SK-N-MC (cell line): ENCODE measurements around the gene ALKBH2.

ENCODE experiments used
- DNase-seq: peaks from one replicate; pipeline ENCODE4 v3.0.0-alpha.2; 2011; ENCODE audit warnings: low read depth, low spot score
- H3K27ac ChIP-seq: fragments of 200-600 bp; sonication (generic); 2 replicates; pipeline ENCODE4 v1.5.1; 2016; ENCODE audit warnings: mixed run types
- H3K36me3 ChIP-seq: fragments of 200-600 bp; sonication (generic); 2 replicates; pipeline ENCODE4 v1.6.1; 2017; ENCODE audit warnings: antibody characterized with exemption, low read length, mixed read lengths; ENCODE audit not compliant: insufficient read depth
- H3K4me3 ChIP-seq: fragments of 200-600 bp; sonication (generic); 2 replicates; pipeline ENCODE4 v1.5.1; 2016
- H3K9ac ChIP-seq: fragments of 200-600 bp; sonication (generic); 2 replicates; pipeline ENCODE4 v1.8.0; 2017; ENCODE audit warnings: mixed run types, mixed read lengths; ENCODE audit not compliant: insufficient read length
- H3K9me3 ChIP-seq: fragments of 200-600 bp; sonication (generic); 2 replicates; pipeline ENCODE4 v1.6.1; 2017; ENCODE audit warnings: low read depth, mild to moderate bottlenecking, antibody characterized with exemption, low read length, moderate library complexity, mixed read lengths
- EZH2 ChIP-seq: fragments of 200-600 bp; sonication (generic); IDR thresholded peaks from one replicate; pipeline ENCODE4 v1.6.1; 2017; ENCODE audit warnings: antibody characterized with exemption
- FOXP2 ChIP-seq: optimal IDR thresholded peaks from 2 replicates; pipeline ENCODE3; 2011; ENCODE audit warnings: mild to moderate bottlenecking, moderate library complexity; ENCODE audit not compliant: insufficient read depth; ENCODE audit errors: extremely low read length, control extremely low read depth
- POLR2AphosphoS5 ChIP-seq: IDR thresholded peaks from 2 replicates; pipeline ENCODE4 v1.6.1; 2012; ENCODE audit warnings: mild to moderate bottlenecking, low read depth, low read length, borderline replicate concordance

Gene ALKBH2

DNA sequence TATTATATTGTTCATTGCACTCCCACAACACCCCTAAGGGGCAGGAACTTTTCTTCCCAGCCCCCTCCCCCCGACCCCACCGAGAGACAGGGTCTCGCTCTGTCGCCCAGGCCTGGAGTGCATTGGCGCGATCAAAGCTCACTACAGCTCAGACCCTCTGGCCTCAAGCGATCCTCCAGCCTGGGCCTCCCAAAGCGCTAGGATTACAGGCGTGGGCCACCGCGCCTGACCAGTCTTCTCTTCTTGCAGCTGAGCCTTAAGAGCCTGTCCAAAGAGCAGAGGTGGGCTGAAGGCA, 3.8 kb upstream of the ALKBH2 start:
- no peak for DNase-seq
- Histone ChIP-seq H3K9me3 (no peaks in the 10 kb centered on the region), H3K27ac (no peak overlapping the region), H3K36me3 (peaks cover 34% of the 10 kb centered on the region), H3K9ac (peak overlapping the region; percentile 80), H3K4me3 (peak overlapping the region; percentile 87)
- TF ChIP-seq FOXP2: no peak
- peak; percentile 29 for TF ChIP-seq POLR2AphosphoS5

DNA sequence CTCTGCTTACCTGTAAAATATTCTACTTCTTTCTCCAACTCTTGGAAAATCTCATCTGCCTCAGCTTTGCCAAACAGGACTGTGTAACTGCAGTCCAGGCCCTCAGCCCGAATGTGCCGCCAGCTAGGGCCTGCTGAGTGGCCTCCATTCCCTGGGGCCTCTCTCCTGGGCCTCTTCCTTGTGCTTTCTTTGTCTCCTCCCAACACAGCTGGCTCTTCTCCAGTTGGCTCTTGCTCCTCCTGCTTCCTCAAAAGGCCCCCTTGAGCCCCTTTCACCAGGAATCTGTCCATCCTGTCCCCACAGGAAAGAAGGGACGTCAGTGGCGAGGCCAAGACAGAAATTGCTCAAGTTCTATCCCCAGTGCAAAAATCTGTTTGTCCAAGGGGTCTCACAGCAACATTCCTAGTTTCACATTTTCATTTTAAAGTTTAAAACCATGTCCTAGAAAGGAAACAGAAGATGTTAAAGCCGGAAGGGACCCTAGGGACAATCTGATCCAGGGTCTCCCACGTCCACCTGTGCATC, 713 bp downstream of the ALKBH2 start:
- Histone ChIP-seq H3K36me3 (peaks cover 43% of the 10 kb centered on the region), H3K27ac (peak overlapping the region; percentile 7; the same call in 1 of the 2 replicates), H3K9me3 (no peaks in the 10 kb centered on the region), H3K9ac (peak overlapping the region; percentile 78), H3K4me3 (peak overlapping the region; percentile 77)
- DNase-seq: no peak
- TF ChIP-seq POLR2AphosphoS5 (no peak), FOXP2 (no peak), EZH2 (no peak)

DNA sequence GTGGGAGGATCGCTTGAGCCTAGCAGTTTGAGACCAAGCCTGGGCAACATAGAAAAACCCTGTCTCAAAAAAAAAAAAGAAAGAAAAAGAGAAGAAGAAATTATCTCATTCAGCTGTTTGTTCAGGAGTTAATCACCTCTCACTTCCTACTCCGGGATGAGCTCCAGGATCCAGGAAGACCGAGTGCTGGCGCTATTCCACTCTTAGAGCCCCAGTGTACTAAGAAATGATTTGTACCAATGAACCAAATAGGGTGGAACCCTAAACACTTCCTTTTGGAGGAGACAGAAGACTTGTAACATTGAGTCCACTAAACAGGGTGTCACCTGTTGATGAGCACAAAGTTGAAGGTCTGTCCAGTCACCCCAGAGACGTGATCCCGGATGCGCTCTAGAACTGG, 3.6 kb downstream of the ALKBH2 start:
- no peak for TF ChIP-seq EZH2
- TF ChIP-seq POLR2AphosphoS5: no peak
- TF ChIP-seq FOXP2: no peak
- no peak overlapping the region for H3K27ac ChIP-seq
- H3K9ac ChIP-seq: no peak overlapping the region
- H3K9me3 ChIP-seq: no peaks in the 10 kb centered on the region
- H3K4me3 ChIP-seq: no peak overlapping the region
- H3K36me3 ChIP-seq: peaks cover 67% of the 10 kb centered on the region
- DNase-seq: no peak

DNA sequence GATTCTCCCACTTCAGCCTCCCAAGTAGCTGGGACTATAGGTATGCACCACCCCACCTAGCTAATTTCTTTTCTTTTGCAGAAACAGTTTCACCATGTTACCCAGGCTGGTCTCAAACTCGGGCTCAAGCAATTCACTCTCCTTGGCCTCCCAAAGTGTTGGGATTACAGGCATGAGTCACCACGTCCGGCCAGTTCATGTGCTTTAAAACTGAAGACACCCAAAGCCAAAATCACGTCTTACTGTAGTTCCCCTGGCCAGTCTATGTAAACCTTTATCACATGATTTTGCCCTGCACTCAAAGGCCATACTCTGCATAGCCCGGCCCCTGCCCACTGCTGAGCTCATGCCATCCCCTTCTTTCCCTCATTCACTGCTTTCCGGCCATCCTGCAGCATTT, 4.5 kb downstream of the ALKBH2 start:
- Histone ChIP-seq H3K4me3 (no peak overlapping the region), H3K9me3 (no peaks in the 10 kb centered on the region), H3K36me3 (peaks cover 67% of the 10 kb centered on the region), H3K27ac (no peak overlapping the region), H3K9ac (no peak overlapping the region)
- DNase-seq: no peak
- TF ChIP-seq POLR2AphosphoS5 (no peak), FOXP2 (no peak), EZH2 (no peak)

DNA sequence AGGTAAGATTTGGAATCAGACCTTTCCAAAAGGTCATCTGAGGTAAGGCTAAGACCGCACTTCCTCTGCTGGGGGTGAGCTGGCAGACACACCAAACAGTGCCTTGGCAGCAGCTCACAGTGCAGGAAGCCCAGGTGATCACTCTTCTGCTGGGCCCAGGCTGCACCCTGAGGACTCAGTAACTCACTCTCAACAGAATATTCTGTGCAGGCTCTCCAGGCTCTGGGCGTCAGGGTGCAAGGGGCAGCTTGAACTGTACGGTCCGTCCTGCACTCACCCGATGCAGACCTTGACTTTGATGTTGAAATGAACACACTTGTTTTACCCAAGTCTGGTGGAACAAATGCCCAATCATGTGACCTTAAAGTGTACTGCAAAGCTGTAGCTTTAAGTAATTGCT, 6.0 kb downstream of the ALKBH2 start:
- no peak for DNase-seq
- H3K9me3 ChIP-seq: no peaks in the 10 kb centered on the region
- peaks cover 82% of the 10 kb centered on the region for H3K36me3 ChIP-seq
- H3K9ac ChIP-seq: no peak overlapping the region
- TF ChIP-seq FOXP2: no peak
- no peak for TF ChIP-seq EZH2
- TF ChIP-seq POLR2AphosphoS5: no peak
- H3K27ac ChIP-seq: no peak overlapping the region
- H3K4me3 ChIP-seq: no peak overlapping the region

DNA sequence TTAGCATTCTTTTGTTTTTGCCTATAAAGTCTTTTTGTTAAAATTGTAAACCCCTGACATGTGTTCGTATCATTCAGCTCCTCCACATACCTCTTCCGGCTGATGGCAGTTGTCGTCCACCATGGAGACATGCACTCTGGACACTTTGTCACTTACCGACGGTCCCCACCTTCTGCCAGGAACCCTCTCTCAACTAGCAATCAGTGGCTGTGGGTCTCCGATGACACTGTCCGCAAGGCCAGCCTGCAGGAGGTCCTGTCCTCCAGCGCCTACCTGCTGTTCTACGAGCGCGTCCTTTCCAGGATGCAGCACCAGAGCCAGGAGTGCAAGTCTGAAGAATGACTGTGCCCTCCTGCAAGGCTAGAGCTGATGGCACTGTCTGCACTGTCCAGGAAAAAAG, 7.7 kb downstream of the ALKBH2 start:
- Histone ChIP-seq H3K9me3 (no peaks in the 10 kb centered on the region), H3K4me3 (no peak overlapping the region), H3K27ac (no peak overlapping the region), H3K9ac (no peak overlapping the region), H3K36me3 (peaks cover 78% of the 10 kb centered on the region)
- no peak for DNase-seq
- TF ChIP-seq EZH2: no peak
- no peak for TF ChIP-seq FOXP2
- TF ChIP-seq POLR2AphosphoS5: no peak; the same call in 1 of the 2 replicates

DNA sequence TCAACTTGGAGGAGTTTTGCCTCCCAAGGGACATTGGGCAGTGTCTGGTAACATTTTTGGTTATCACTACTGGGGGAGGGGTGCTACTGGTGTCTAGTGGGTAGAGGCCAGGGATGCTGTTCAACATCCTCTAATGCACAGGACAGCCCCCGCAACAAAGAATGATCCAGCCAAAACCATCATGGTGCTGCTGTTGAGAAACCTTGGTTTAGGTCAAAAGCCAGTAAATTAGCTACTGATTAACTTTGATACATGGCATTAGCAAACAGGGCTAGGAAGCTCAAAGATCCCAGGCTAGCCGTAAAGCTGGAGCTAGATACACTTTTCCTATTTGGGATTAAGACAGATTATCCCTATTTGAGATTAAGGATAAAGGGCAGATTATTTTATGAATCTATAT, 8.8 kb downstream of the ALKBH2 start:
- Histone ChIP-seq H3K27ac (no peak overlapping the region), H3K36me3 (peaks cover 68% of the 10 kb centered on the region), H3K4me3 (no peak overlapping the region), H3K9ac (no peak overlapping the region), H3K9me3 (no peaks in the 10 kb centered on the region)
- TF ChIP-seq POLR2AphosphoS5 (no peak), EZH2 (no peak), FOXP2 (no peak)
- no peak for DNase-seq

DNA sequence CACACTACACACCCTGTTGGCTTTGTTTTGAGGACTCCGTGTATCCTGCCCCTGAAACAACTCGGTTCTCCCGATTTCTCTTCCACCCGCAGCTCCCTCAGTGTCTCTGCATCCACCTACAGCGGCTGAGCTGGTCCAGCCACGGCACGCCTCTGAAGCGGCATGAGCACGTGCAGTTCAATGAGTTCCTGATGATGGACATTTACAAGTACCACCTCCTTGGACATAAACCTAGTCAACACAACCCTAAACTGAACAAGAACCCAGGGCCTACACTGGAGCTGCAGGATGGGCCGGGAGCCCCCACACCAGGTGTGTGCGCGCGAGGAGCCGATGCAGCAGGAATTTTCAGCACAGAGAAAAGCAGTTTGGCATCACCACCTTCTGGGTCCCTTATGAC, 10.5 kb downstream of the ALKBH2 start:
- no peak for TF ChIP-seq POLR2AphosphoS5
- TF ChIP-seq EZH2: no peak
- no peak for TF ChIP-seq FOXP2
- peaks cover 62% of the 10 kb centered on the region for H3K36me3 ChIP-seq
- no peak overlapping the region for H3K9ac ChIP-seq
- no peak for DNase-seq
- no peaks in the 10 kb centered on the region for H3K9me3 ChIP-seq
- no peak overlapping the region for H3K4me3 ChIP-seq
- no peak overlapping the region for H3K27ac ChIP-seq

DNA sequence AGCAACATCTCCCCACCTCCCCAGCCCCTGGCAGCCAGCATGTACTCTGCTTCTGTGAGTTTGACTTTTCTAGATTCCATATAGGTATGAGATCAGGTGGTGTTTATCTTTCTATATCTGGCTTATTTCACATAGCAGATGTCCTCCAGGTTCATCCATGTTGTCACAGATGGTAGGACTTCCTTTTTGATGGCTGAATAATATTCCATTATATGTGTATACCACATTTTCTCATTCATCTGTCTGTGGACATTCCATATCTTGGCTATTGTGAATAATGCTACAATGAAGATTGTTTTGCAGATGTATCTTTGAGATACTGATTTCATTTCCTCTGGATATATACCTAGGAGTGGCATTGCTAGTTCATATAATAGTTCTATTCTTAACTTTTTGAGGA, 18.4 kb downstream of the ALKBH2 start:
- no peaks in the 10 kb centered on the region for H3K9me3 ChIP-seq
- peaks cover 53% of the 10 kb centered on the region for H3K36me3 ChIP-seq
- no peak overlapping the region for H3K4me3 ChIP-seq
- no peak overlapping the region for H3K9ac ChIP-seq
- no peak for DNase-seq
- H3K27ac ChIP-seq: no peak overlapping the region
- TF ChIP-seq POLR2AphosphoS5 (no peak), EZH2 (no peak), FOXP2 (no peak)
